GM12874 (cell line): ENCODE data around the gene EFCAB8.

Source experiments
- CTCF ChIP-seq: IDR thresholded peaks from 2 replicates; pipeline ENCODE4 v1.5.1; 2011; ENCODE audit warnings: low read depth, mild to moderate bottlenecking, control low read depth, low read length, moderate library complexity; ENCODE audit not compliant: insufficient read depth

EFCAB8 gene

GRCh38 chr20:32991792-32992641 is 133.3 kb downstream of the EFCAB8 start:
- no peak for TF ChIP-seq CTCF

- no peak for TF ChIP-seq CTCF
Observed at GRCh38 chr20:32993496-32994050, 134.8 kb downstream of the EFCAB8 start.

- no peak for TF ChIP-seq CTCF
Observed at GRCh38 chr20:32995802-32996201, 137.1 kb downstream of the EFCAB8 start.

- TF ChIP-seq CTCF, result no peak
Observed at GRCh38 chr20:32997431-32997830, 138.7 kb downstream of the EFCAB8 start.

GRCh38 chr20:32999603-33000250 is 141.0 kb downstream of the EFCAB8 start:
- TF ChIP-seq CTCF, result no peak

- TF ChIP-seq CTCF, result no peak
Observed at GRCh38 chr20:33000802-33001466, 142.2 kb downstream of the EFCAB8 start.

GRCh38 chr20:33002087-33002808 is 143.5 kb downstream of the EFCAB8 start:
- TF ChIP-seq CTCF, result no peak
